ENCODE measurements around the gene NUDT16.
"Not testable (repeated sequence)": the region's sequence is repeated elsewhere in the genome, so short reads cannot be mapped to it uniquely, and the experiment has no call there.

DNA sequence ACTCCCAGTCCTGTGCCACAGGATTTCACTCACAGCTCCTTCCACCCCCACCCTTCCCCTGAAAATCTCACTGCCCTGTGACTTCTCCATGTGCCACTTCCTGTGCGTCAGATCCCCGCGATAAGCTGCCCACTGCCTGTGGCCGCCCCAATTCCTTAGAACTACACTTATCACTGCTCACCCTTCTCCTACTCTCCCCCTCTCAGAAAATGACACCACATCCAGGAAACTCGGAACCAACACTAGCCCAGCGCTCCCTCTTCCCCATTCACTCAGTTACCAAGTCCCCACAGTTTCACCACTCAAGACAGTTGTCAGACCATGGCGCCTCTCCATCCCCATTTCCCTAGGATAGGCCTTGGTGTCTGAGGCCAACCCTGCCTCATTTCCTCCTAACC lies 20.5 kb upstream of the NUDT16 start:
- TF ChIP-seq, protein P1, sequence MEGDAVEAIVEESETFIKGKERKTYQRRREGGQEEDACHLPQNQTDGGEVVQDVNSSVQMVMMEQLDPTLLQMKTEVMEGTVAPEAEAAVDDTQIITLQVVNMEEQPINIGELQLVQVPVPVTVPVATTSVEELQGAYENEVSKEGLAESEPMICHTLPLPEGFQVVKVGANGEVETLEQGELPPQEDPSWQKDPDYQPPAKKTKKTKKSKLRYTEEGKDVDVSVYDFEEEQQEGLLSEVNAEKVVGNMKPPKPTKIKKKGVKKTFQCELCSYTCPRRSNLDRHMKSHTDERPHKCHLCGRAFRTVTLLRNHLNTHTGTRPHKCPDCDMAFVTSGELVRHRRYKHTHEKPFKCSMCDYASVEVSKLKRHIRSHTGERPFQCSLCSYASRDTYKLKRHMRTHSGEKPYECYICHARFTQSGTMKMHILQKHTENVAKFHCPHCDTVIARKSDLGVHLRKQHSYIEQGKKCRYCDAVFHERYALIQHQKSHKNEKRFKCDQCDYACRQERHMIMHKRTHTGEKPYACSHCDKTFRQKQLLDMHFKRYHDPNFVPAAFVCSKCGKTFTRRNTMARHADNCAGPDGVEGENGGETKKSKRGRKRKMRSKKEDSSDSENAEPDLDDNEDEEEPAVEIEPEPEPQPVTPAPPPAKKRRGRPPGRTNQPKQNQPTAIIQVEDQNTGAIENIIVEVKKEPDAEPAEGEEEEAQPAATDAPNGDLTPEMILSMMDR (IDR thresholded peaks at IDR 0.05): not testable (repeated sequence)
- TF ChIP-seq POLR2A (IDR thresholded peaks at IDR 0.05): not testable (repeated sequence)

Data from uterus (tissue), 2 donors.